ENCODE measurements around the gene SYT14. TPM values are rescaled to one million over a fixed set of nuclear protein-coding genes. Genes with fewer than 3 reads are reported as not detected.
"Not testable (repeated sequence)": the region's sequence is repeated elsewhere in the genome, so short reads cannot be mapped to it uniquely, and the experiment has no call there.

Gene SYT14
- total RNA-seq, 3 donors from 2014 or later, result not detected

GRCh38 chr1:210024996-210025395, 87.0 kb downstream of the SYT14 start:
- no peaks in the 10 kb centered on the region for H3K27me3 Mint-ChIP-seq (ENCODE audit: low read depth)
- H3K36me3 Mint-ChIP-seq (ENCODE audit: insufficient read depth), result no peaks in the 10 kb centered on the region
- no peaks in the 10 kb centered on the region for H3K4me1 Mint-ChIP-seq (ENCODE audit: low read depth)
- ATAC-seq (no peak), DNase-seq (no peak)
- no peaks in the 10 kb centered on the region for H3K9me3 Mint-ChIP-seq
- no peak overlapping the region for H3K4me3 Mint-ChIP-seq

GRCh38 chr1:210025870-210026269, 87.9 kb downstream of the SYT14 start:
- H3K27me3 Mint-ChIP-seq (ENCODE audit: low read depth), result peaks cover 5% of the 10 kb centered on the region
- ATAC-seq, result no peak
- no peaks in the 10 kb centered on the region for H3K4me1 Mint-ChIP-seq (ENCODE audit: low read depth)
- H3K4me3 Mint-ChIP-seq, result no peak overlapping the region
- no peaks in the 10 kb centered on the region for H3K9me3 Mint-ChIP-seq
- no peaks in the 10 kb centered on the region for H3K36me3 Mint-ChIP-seq (ENCODE audit: insufficient read depth)
- no peak for DNase-seq

DNA sequence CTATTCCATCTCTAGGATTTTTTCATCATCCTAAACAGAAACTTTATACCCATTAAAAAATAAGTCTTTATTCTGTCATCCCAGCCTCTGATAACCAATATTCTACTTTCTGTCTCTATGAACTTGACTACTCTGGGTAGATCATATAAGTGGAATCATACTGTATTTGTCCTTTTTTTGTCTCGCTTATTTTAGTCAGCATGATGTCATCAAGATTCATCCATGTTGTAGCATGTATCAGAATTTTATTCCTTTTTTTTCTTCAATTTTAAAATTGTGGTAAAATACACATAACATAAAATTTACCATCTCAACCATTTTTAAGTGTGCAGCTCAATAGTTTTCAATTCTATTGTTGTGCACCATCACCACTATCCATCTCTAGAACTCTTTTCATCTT, 90.0 kb downstream of the SYT14 start:
- H3K4me1 Mint-ChIP-seq (ENCODE audit: low read depth), result no peaks in the 10 kb centered on the region
- DNase-seq, result no peak
- H3K9me3 Mint-ChIP-seq, result no peaks in the 10 kb centered on the region
- peaks cover 10% of the 10 kb centered on the region for H3K27me3 Mint-ChIP-seq (ENCODE audit: low read depth)
- no peak for ATAC-seq
- H3K4me3 Mint-ChIP-seq, result no peak overlapping the region
- no peaks in the 10 kb centered on the region for H3K36me3 Mint-ChIP-seq (ENCODE audit: insufficient read depth)

GRCh38 chr1:210031473-210031872, 93.5 kb downstream of the SYT14 start:
- DNase-seq (no peak), ATAC-seq (no peak)
- Mint-ChIP-seq H3K4me1 (ENCODE audit: low read depth) (no peaks in the 10 kb centered on the region), H3K4me3 (no peak overlapping the region), H3K9me3 (no peaks in the 10 kb centered on the region), H3K36me3 (ENCODE audit: insufficient read depth) (no peaks in the 10 kb centered on the region), H3K27me3 (ENCODE audit: low read depth) (peaks cover 10% of the 10 kb centered on the region)

DNA sequence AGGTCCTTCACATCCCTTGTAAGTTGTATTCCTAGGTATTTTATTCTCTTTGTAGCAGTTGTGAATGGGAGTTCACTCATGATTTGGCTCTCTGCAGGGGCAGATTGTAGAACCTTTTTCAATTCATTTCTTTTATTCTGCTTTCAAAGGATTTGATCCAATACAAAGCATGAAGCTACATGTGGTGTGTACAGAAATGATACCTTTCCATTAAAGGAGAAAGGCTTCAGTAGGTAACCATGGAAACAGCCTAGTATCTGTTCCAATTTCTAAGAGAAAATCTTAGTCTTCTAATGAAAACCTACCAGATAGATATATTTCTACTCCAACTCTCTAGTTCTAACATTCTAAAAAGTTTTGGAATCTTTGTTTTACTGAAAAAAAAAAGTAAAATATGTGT, 105.0 kb downstream of the SYT14 start:
- H3K9me3 Mint-ChIP-seq, result peaks cover 9% of the 10 kb centered on the region
- ATAC-seq, result no peak
- no peaks in the 10 kb centered on the region for H3K4me1 Mint-ChIP-seq (ENCODE audit: low read depth)
- DNase-seq, result no peak
- H3K27me3 Mint-ChIP-seq (ENCODE audit: low read depth), result peaks cover 3% of the 10 kb centered on the region
- no peak overlapping the region for H3K4me3 Mint-ChIP-seq
- no peaks in the 10 kb centered on the region for H3K36me3 Mint-ChIP-seq (ENCODE audit: insufficient read depth)

DNA sequence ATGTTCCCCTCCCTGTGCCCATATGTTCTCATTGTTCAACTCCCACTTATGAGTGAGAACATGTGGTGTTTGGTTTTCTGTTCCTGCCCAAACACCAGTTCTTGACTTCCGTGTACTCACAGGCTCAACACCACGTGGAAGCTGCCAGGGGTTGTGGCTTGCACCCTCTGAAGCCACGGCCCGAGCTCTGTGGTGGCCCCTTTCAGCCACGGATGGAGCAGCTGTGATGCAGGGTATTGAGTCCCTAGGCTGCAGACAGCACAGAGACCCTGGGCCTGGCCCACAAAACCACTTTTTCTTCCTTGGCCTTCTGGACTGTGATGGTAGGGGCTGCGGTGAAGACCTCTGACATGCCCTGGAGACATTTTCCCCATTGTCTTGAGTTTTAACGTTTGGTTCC, 111.6 kb downstream of the SYT14 start:
- Mint-ChIP-seq H3K4me1 (ENCODE audit: low read depth) (no peaks in the 10 kb centered on the region), H3K36me3 (ENCODE audit: insufficient read depth) (no peaks in the 10 kb centered on the region), H3K9me3 (no peaks in the 10 kb centered on the region), H3K4me3 (no peak overlapping the region), H3K27me3 (ENCODE audit: low read depth) (no peaks in the 10 kb centered on the region)
- ATAC-seq (no peak), DNase-seq (no peak)

DNA sequence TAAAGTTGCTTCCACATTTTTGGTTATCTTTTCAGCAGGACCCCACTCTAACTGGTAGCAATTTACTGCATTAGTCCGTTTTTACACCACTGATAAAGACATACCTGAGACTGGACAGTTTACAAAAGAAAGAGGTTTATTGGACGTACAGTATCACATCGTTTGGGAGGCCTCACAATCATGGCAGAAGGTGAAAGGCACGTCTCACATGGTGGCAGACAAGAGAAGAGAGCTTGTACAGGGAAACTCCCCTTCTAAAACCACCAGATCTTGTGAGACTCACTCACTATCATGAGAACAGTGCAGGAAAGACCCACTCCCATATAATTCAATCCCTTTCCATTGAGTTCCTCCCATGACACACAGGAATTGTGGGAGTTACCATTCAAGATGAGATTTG, 112.5 kb downstream of the SYT14 start:
- H3K9me3 Mint-ChIP-seq; H3K4me1 Mint-ChIP-seq (ENCODE audit: low read depth); H3K36me3 Mint-ChIP-seq (ENCODE audit: insufficient read depth); H3K27me3 Mint-ChIP-seq (ENCODE audit: low read depth); H3K4me3 Mint-ChIP-seq; ATAC-seq; DNase-seq: not testable (repeated sequence)

GRCh38 chr1:210053126-210053525, 115.1 kb downstream of the SYT14 start:
- Mint-ChIP-seq H3K4me1 (ENCODE audit: low read depth) (no peaks in the 10 kb centered on the region), H3K9me3 (no peaks in the 10 kb centered on the region), H3K36me3 (ENCODE audit: insufficient read depth) (no peaks in the 10 kb centered on the region), H3K4me3 (no peak overlapping the region), H3K27me3 (ENCODE audit: low read depth) (peaks cover 2% of the 10 kb centered on the region)
- DNase-seq (no peak), ATAC-seq (no peak)

GRCh38 chr1:210057593-210057992, 119.6 kb downstream of the SYT14 start:
- no peak for DNase-seq
- no peak for ATAC-seq
- no peaks in the 10 kb centered on the region for H3K4me1 Mint-ChIP-seq (ENCODE audit: low read depth)
- no peak overlapping the region for H3K4me3 Mint-ChIP-seq
- H3K9me3 Mint-ChIP-seq, result no peaks in the 10 kb centered on the region
- H3K36me3 Mint-ChIP-seq (ENCODE audit: insufficient read depth), result no peaks in the 10 kb centered on the region
- peaks cover 2% of the 10 kb centered on the region for H3K27me3 Mint-ChIP-seq (ENCODE audit: low read depth)

GRCh38 chr1:210061992-210062391, 124.0 kb downstream of the SYT14 start:
- Mint-ChIP-seq H3K4me3 (no peak overlapping the region), H3K36me3 (ENCODE audit: insufficient read depth) (no peaks in the 10 kb centered on the region), H3K27me3 (ENCODE audit: low read depth) (no peaks in the 10 kb centered on the region), H3K4me1 (ENCODE audit: low read depth) (no peaks in the 10 kb centered on the region), H3K9me3 (no peaks in the 10 kb centered on the region)
- no peak for DNase-seq
- no peak for ATAC-seq

DNA sequence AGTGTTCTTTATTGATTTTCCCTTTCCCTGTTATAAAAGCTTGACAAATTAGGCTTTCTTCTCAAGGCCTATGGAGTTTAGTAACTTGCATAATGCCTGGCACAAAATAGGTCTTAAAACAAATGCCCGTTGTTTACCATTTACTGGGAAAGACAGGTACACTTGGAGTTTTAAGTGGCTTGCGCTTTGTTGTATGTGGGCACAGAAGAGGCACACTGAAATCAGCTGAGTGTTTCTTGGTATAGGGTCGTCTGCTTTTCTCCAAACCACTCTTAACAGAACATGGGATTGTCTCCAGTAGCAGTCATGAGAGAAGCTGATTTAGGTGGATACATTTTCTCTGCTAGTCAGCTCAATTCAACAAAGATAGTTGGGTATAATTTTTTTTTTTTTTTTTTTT, 132.5 kb downstream of the SYT14 start:
- no peak for ATAC-seq
- Mint-ChIP-seq H3K36me3 (ENCODE audit: insufficient read depth) (no peaks in the 10 kb centered on the region), H3K9me3 (no peaks in the 10 kb centered on the region), H3K27me3 (ENCODE audit: low read depth) (peaks cover 2% of the 10 kb centered on the region), H3K4me1 (ENCODE audit: low read depth) (no peaks in the 10 kb centered on the region), H3K4me3 (no peak overlapping the region)
- DNase-seq, result no peak

GRCh38 chr1:210072129-210072528, 134.1 kb downstream of the SYT14 start:
- ATAC-seq (no peak), DNase-seq (no peak)
- Mint-ChIP-seq H3K4me1 (ENCODE audit: low read depth) (no peaks in the 10 kb centered on the region), H3K36me3 (ENCODE audit: insufficient read depth) (no peaks in the 10 kb centered on the region), H3K4me3 (no peak overlapping the region), H3K9me3 (no peaks in the 10 kb centered on the region), H3K27me3 (ENCODE audit: low read depth) (peaks cover 2% of the 10 kb centered on the region)

- H3K27me3 Mint-ChIP-seq (ENCODE audit: low read depth), result peaks cover 6% of the 10 kb centered on the region
These were observed 135.0 kb downstream of the SYT14 start for GRCh38 chr1:210072896-210073504.

DNA sequence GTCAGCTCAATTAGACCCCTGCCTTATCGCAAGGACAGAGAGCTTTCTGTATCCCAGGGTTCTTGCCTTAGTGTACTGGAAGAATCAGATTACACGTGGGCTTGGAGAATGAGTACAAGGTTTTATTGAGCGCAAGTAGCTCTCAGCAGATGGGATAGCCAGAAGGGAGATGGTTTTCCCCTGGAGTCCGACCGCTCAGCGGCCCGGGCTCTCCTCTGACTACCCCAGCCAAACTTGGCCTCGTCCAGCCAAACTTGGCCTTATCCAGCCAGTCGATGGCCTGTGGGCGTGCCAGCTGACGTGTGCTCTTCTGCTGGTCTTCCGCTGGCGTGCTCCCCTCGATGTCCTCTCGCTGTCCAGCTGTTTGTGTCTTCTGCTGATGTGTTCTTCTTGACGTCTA, 136.9 kb downstream of the SYT14 start:
- Mint-ChIP-seq H3K4me3 (no peak overlapping the region), H3K9me3 (no peaks in the 10 kb centered on the region), H3K36me3 (ENCODE audit: insufficient read depth) (no peaks in the 10 kb centered on the region), H3K27me3 (ENCODE audit: low read depth) (peaks cover 4% of the 10 kb centered on the region), H3K4me1 (ENCODE audit: low read depth) (no peaks in the 10 kb centered on the region)
- DNase-seq, result no peak
- ATAC-seq, result no peak

More at GRCh38 chr1:210072896-210073504, 135.0 kb downstream of the SYT14 start:
- no peak overlapping the region for H3K4me3 Mint-ChIP-seq
- H3K36me3 Mint-ChIP-seq (ENCODE audit: insufficient read depth), result no peaks in the 10 kb centered on the region
- ATAC-seq (no peak), DNase-seq (no peak)
- H3K4me1 Mint-ChIP-seq (ENCODE audit: low read depth), result no peaks in the 10 kb centered on the region
- no peaks in the 10 kb centered on the region for H3K9me3 Mint-ChIP-seq

DNA sequence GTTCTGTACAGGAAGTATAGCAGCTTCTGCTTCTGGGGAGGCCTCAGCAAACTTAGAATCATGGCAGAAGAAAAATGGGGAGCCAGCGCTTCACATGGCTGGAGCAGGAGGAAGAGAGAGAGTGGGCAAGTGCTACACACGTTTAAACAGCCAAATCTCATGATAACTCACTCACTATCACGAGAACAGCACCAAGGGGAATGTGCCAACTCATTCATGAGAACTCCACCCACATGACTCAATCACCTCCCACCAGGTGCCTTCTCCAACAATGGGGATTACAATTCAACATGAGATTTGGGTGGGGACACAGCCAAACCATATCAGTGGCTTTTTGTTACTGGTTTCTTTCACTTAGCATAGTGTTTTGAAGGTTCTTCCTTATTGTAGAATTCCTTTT, 138.6 kb downstream of the SYT14 start:
- no peaks in the 10 kb centered on the region for H3K36me3 Mint-ChIP-seq (ENCODE audit: insufficient read depth)
- no peak overlapping the region for H3K4me3 Mint-ChIP-seq
- DNase-seq (no peak), ATAC-seq (no peak)
- no peaks in the 10 kb centered on the region for H3K9me3 Mint-ChIP-seq
- peaks cover 4% of the 10 kb centered on the region for H3K27me3 Mint-ChIP-seq (ENCODE audit: low read depth)
- no peaks in the 10 kb centered on the region for H3K4me1 Mint-ChIP-seq (ENCODE audit: low read depth)

- DNase-seq (no peak), ATAC-seq (no peak)
- H3K27me3 Mint-ChIP-seq (ENCODE audit: low read depth), result peaks cover 4% of the 10 kb centered on the region
- no peaks in the 10 kb centered on the region for H3K4me1 Mint-ChIP-seq (ENCODE audit: low read depth)
- no peaks in the 10 kb centered on the region for H3K36me3 Mint-ChIP-seq (ENCODE audit: insufficient read depth)
- no peak overlapping the region for H3K4me3 Mint-ChIP-seq
- H3K9me3 Mint-ChIP-seq, result no peaks in the 10 kb centered on the region
These were observed 143.5 kb downstream of the SYT14 start for GRCh38 chr1:210081494-210081893.

All from activated T-cell treated with anti-CD3 and anti-CD28 coated beads, Interleukin-2, amount 50 U/mL, for 4 hours (primary cell).